ENCODE data around the gene PRSS37.

PRSS37 gene

DNA sequence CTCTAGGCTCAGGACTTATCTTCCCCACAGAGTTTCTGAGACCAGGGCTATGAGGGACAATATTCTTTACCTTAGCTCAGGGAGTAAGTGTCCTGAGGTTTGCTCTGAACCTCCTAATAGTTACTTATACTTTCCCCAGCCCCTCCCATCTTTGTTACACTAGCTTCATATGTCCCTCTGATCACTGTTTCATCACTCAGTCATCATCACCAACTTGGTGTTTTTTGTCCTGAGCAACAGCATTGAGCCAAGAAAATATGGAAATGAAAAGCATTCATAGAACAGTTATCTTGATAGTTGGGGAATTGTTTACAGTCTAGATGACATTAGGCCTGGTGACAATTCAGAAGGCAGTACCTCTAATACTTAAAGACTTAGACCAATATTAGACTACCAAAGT lies at the start of gene PRSS37:
Gene PRSS37 (minus strand): TSS at position 101 of the 400 bp plus-strand sequence. CDS start 436 bp downstream, outside the sequence.
- H3K4me3 Mint-ChIP-seq: no peak within 1 kb of the TSS
- H3K27me3 Mint-ChIP-seq: no peaks in the 10 kb centered on the region
- H3K27ac Mint-ChIP-seq: no peak within 1 kb of the TSS
- H3K4me1 Mint-ChIP-seq (ENCODE audit: low read depth): no peaks in the 10 kb centered on the region
- H3K36me3 Mint-ChIP-seq: peaks cover 1% of the 10 kb centered on the region
- H3K9me3 Mint-ChIP-seq (ENCODE audit: low read depth): no peaks in the 10 kb centered on the region

DNA sequence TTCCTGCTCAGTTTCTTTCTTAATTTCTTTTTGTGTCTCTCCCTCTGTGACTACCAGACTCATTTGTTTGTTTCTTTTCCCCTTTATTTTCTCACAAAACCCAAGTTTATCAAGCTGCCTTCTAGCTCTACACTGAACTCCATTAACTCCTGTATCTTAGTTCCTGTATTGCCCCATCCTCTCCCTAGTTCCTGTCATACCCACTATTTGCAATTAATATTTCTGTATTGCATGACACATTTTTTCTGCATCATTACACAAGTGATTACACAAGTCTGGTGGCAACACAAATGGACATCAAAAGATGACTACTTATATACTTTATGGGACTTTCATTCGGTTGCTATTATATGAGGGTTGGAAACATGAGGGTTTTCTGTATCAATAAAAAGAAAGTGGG lies 48.0 kb upstream of the PRSS37 start:
- H3K4me3 Mint-ChIP-seq: no peak overlapping the region
- no peak overlapping the region for H3K27ac Mint-ChIP-seq
- peaks cover 8% of the 10 kb centered on the region for H3K27me3 Mint-ChIP-seq
- H3K36me3 Mint-ChIP-seq: no peaks in the 10 kb centered on the region
- H3K4me1 Mint-ChIP-seq (ENCODE audit: low read depth): no peaks in the 10 kb centered on the region
- no peaks in the 10 kb centered on the region for H3K9me3 Mint-ChIP-seq (ENCODE audit: low read depth)

DNA sequence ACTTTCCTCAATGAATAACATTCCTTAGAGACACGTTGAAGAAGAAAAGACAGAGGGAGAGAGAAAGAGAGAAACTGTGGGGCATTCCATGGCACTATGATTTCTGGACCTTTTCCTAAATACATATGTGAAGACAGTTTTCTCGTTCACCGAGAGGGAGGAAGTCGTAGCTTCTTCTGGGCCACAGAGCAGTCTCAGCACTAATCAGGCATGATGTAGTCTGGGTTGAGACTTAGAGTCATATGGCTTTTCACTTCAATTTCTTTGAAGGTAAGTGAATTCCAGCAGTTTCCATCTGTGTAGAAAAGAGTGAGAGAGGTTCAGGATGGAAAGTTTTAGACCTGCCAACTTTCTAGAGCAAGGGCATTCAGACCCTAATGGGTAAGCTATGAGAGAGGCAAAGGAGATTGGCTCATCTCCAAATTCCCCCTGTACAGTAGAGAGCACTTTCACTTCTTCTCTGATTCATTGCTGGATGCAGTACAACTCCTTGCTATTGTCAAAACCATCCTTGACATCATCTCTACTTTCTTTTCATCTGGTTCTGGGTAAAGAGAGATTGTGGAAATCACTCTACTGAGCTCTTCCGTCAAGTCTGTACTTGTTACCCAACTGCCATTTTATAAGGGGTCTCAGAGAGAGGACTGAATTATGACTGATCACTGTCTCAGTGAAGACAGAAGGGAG lies 43.4 kb upstream of the PRSS37 start:
- H3K27me3 Mint-ChIP-seq: peaks cover 11% of the 10 kb centered on the region
- no peaks in the 10 kb centered on the region for H3K36me3 Mint-ChIP-seq
- H3K4me3 Mint-ChIP-seq: no peak overlapping the region
- no peaks in the 10 kb centered on the region for H3K9me3 Mint-ChIP-seq (ENCODE audit: low read depth)
- H3K27ac Mint-ChIP-seq: no peak overlapping the region
- H3K4me1 Mint-ChIP-seq (ENCODE audit: low read depth): no peaks in the 10 kb centered on the region

DNA sequence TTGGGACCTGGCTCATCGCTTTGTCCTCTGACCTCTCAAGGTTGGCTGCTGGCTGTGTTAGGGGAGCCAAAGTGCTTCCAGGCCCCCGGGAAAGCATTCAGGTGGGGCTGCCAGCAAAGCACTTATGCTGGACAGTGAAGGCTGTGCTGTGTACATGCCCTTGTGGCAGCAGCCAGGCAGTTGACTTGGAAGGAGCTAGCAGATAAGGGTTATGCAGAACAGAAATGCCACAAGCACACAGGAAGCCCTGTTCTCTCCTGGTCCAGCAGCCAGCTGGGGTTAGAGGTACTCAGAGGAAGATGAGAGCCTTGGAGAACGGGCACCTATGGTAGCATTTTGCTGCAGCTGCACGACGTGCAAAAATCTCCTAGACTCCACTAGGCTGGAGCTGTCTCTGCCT lies 39.7 kb upstream of the PRSS37 start:
- Mint-ChIP-seq H3K27me3 (peaks cover 3% of the 10 kb centered on the region), H3K27ac (no peak overlapping the region), H3K4me3 (no peak overlapping the region), H3K4me1 (ENCODE audit: low read depth) (no peaks in the 10 kb centered on the region), H3K36me3 (no peaks in the 10 kb centered on the region), H3K9me3 (ENCODE audit: low read depth) (no peaks in the 10 kb centered on the region)

- Mint-ChIP-seq H3K4me3 (no peak overlapping the region), H3K9me3 (ENCODE audit: low read depth) (peaks cover 4% of the 10 kb centered on the region), H3K27ac (no peak overlapping the region), H3K27me3 (peaks cover 3% of the 10 kb centered on the region), H3K4me1 (ENCODE audit: low read depth) (no peaks in the 10 kb centered on the region), H3K36me3 (no peaks in the 10 kb centered on the region)
Observed at GRCh38 chr7:141877365-141877764, 36.1 kb upstream of the PRSS37 start.

DNA sequence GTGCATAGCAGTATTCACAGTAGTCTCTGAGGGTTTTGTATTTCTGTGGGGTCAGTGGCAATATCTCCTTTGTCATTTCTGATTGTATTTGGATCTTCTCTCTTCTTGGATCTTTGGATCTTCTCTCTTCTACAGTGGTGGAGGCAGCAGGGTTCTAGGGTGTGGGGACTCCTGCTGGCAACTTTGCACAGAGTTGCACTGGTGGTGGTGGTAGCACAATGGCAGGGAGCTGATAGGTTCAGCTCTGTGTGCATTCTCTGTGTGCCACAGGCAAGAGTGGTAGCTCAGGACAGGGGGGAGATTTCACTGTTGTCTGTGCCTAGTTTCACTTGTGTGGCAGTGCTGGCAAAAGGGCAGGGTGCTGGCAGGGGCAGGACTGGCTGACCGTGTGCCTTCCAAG lies 35.1 kb upstream of the PRSS37 start:
- no peaks in the 10 kb centered on the region for H3K36me3 Mint-ChIP-seq
- no peaks in the 10 kb centered on the region for H3K4me1 Mint-ChIP-seq (ENCODE audit: low read depth)
- no peak overlapping the region for H3K4me3 Mint-ChIP-seq
- peaks cover 4% of the 10 kb centered on the region for H3K9me3 Mint-ChIP-seq (ENCODE audit: low read depth)
- H3K27ac Mint-ChIP-seq: no peak overlapping the region
- H3K27me3 Mint-ChIP-seq: peaks cover 2% of the 10 kb centered on the region

DNA sequence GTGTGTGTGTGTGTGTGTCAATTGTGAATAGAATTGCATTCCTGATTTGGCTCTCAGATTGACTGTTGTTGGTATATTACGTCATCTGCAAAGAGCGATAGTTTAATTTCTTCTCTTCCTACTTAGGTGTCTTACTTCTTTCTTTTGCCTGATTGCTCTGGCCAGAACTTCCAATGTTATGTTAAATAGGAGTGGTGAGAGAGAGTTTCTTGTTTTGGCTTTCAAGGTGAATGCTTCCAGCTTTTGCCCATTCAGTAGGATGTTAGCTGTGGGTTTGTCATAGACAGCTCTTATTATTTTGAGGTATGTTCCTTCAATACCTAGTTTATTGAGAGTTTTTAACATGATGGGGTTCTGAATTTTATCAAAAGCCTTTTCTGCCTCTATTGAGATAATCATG lies 34.2 kb upstream of the PRSS37 start:
- Mint-ChIP-seq H3K4me3 (no peak overlapping the region), H3K27me3 (no peaks in the 10 kb centered on the region), H3K4me1 (ENCODE audit: low read depth) (no peaks in the 10 kb centered on the region), H3K36me3 (no peaks in the 10 kb centered on the region), H3K9me3 (ENCODE audit: low read depth) (peaks cover 4% of the 10 kb centered on the region), H3K27ac (no peak overlapping the region)

- H3K9me3 Mint-ChIP-seq (ENCODE audit: low read depth): peaks cover 4% of the 10 kb centered on the region
- no peak overlapping the region for H3K27ac Mint-ChIP-seq
- no peak overlapping the region for H3K4me3 Mint-ChIP-seq
- no peaks in the 10 kb centered on the region for H3K36me3 Mint-ChIP-seq
- no peaks in the 10 kb centered on the region for H3K27me3 Mint-ChIP-seq
- H3K4me1 Mint-ChIP-seq (ENCODE audit: low read depth): no peaks in the 10 kb centered on the region
Observed at GRCh38 chr7:141874787-141875186, 33.5 kb upstream of the PRSS37 start.

GRCh38 chr7:141872931-141873330 lies 31.6 kb upstream of the PRSS37 start:
- no peaks in the 10 kb centered on the region for H3K27me3 Mint-ChIP-seq

DNA sequence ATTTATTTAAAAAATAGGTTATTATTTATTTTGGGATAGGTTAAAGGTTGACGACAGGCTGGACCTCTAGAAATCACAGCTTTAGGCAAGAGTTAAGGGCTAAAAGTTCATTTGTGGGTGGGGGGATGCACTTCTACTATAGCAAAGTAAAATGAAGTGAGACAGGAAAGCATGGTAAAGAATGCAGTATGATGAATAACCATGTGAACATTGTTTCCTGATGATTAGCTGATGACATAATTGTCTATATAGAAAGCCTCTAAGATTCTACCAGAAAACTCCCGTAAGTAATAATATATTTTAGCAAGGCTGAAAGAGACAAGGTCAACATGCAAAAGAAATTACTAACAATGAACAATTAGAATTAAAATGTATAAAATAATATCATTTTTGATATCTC lies 25.7 kb upstream of the PRSS37 start:
- Mint-ChIP-seq H3K27me3 (peaks cover 2% of the 10 kb centered on the region), H3K36me3 (no peaks in the 10 kb centered on the region), H3K4me3 (no peak overlapping the region), H3K9me3 (ENCODE audit: low read depth) (peaks cover 3% of the 10 kb centered on the region), H3K4me1 (ENCODE audit: low read depth) (no peaks in the 10 kb centered on the region), H3K27ac (no peak overlapping the region)

More at GRCh38 chr7:141872931-141873330, 31.6 kb upstream of the PRSS37 start:
- Mint-ChIP-seq H3K36me3 (no peaks in the 10 kb centered on the region), H3K9me3 (ENCODE audit: low read depth) (peaks cover 4% of the 10 kb centered on the region), H3K4me3 (no peak overlapping the region), H3K4me1 (ENCODE audit: low read depth) (no peaks in the 10 kb centered on the region), H3K27ac (no peak overlapping the region)

DNA sequence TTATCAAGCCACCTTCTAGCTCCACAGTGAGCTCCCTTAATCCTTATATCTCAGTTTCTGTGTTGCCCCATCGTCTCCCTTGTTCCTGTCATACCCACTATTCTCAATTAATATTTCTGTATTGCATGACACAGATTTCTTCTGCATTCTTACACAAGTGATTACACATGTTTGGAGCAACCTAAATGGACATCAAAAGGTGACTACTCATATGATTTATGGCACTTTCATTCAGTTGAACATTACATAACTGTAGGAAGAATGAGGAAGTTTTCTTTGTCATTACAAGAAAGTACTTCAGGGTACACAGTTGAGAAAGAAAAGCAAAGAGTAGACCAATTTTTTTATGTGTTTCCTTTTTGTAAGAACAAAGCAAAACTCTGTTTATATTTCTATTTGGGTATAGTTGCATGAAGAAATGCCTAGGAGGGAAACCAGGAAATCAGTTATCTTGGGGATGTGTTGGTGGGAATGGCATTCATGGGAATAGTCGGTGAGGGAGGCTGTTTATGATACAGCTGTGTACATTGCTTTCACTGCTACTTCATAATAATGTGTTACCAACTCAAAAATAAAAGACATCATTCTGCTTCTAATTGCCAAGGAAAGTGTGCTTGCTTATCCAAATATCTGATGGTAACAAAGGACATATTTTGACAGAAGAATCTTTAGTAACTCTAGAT lies 23.6 kb upstream of the PRSS37 start:
- H3K27ac Mint-ChIP-seq: no peak overlapping the region
- no peak overlapping the region for H3K4me3 Mint-ChIP-seq
- peaks cover 2% of the 10 kb centered on the region for H3K27me3 Mint-ChIP-seq
- no peaks in the 10 kb centered on the region for H3K4me1 Mint-ChIP-seq (ENCODE audit: low read depth)
- H3K9me3 Mint-ChIP-seq (ENCODE audit: low read depth): peaks cover 3% of the 10 kb centered on the region
- no peaks in the 10 kb centered on the region for H3K36me3 Mint-ChIP-seq

DNA sequence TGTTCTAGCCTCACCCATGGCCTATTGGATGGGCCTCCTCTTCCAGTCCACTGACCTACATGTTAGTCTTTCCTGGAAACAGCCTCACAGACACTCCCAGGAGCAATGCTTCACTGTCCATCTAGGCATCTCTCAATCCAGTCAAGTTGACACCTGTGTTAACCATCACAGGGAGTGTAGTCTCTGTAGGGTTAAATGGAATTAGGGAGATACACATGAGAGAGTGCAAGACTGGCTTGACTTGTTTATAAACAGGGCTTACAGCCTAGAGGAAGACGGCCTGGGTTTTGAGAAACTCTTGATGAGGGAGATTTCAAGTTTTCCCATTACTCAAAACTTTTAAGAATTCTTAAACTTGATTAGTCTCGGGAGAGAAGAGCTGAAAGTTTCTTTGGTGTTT lies 18.9 kb upstream of the PRSS37 start:
- Mint-ChIP-seq H3K4me3 (no peak overlapping the region), H3K27ac (no peak overlapping the region), H3K4me1 (ENCODE audit: low read depth) (no peaks in the 10 kb centered on the region), H3K27me3 (peaks cover 2% of the 10 kb centered on the region), H3K36me3 (no peaks in the 10 kb centered on the region), H3K9me3 (ENCODE audit: low read depth) (peaks cover 16% of the 10 kb centered on the region)

DNA sequence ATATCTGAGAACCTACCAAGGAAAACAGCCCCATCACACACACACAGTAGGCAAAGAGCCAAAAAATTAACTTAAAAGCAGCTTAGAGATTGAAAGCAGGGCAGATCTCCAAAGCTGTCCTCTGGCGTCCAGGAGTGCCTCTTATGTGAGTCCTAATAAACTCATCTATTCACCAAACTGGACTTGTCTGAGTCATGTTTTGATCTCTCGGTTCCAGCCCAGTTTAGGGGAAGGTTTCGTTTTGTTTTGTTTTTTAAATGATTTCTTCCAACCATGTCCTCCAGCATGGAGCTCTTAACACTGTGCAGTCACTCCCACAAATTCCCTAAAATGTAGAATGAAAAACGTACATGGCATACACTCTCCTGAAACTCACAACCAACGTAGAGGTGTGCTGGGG lies 6.7 kb upstream of the PRSS37 start:
- H3K9me3 Mint-ChIP-seq (ENCODE audit: low read depth): peaks cover 12% of the 10 kb centered on the region
- peaks cover 15% of the 10 kb centered on the region for H3K36me3 Mint-ChIP-seq
- H3K4me3 Mint-ChIP-seq: no peak overlapping the region

DNA sequence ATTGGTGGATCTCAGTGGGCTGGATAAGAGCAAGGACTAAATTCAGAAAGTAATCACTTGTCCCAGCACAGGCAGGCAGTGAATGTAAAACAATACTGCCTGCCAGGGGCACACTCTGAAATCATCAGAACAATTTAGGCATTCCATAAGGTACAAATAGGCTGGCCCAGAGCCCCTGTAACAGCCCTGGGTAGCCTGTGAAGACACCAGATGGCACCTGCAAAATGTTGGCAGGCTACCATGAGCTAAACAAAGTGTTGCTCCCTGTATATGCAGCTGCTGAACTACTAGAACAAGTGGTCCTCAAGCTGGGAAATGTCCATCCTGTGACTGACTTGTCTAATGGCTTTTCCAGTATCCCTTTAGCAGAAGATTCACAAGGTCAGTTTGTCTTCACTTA lies 3.0 kb upstream of the PRSS37 start:
- Mint-ChIP-seq H3K27me3 (no peaks in the 10 kb centered on the region), H3K9me3 (ENCODE audit: low read depth) (no peaks in the 10 kb centered on the region), H3K4me1 (ENCODE audit: low read depth) (no peaks in the 10 kb centered on the region), H3K4me3 (no peak overlapping the region), H3K27ac (no peak overlapping the region), H3K36me3 (peaks cover 5% of the 10 kb centered on the region)

More for the DNA sequence above, 6.7 kb upstream of the PRSS37 start:
- Mint-ChIP-seq H3K27ac (no peak overlapping the region), H3K4me1 (ENCODE audit: low read depth) (no peaks in the 10 kb centered on the region), H3K27me3 (no peaks in the 10 kb centered on the region)

DNA sequence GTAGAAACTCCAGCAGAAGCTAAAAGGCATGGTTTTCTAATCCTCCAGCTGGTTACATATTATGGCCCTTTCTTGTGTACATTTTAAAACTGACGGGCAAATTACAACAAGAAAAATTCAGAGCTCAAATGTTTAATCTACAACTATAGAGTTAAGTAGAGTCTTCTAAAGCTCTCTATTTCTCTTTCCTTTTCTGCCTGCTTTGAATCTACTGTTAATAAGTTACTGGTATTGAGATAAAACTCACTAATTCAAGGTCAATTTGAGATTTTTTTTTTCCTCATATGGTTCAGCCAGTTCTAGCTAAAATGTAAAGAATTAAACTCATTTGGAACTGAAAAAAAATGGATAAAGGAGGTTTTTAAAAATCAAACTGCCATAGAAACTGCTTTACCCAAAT lies 1.6 kb upstream of the PRSS37 start:
- no peak overlapping the region for H3K27ac Mint-ChIP-seq
- no peak overlapping the region for H3K4me3 Mint-ChIP-seq
- no peaks in the 10 kb centered on the region for H3K9me3 Mint-ChIP-seq (ENCODE audit: low read depth)
- no peaks in the 10 kb centered on the region for H3K4me1 Mint-ChIP-seq (ENCODE audit: low read depth)
- no peaks in the 10 kb centered on the region for H3K27me3 Mint-ChIP-seq
- peaks cover 3% of the 10 kb centered on the region for H3K36me3 Mint-ChIP-seq

DNA sequence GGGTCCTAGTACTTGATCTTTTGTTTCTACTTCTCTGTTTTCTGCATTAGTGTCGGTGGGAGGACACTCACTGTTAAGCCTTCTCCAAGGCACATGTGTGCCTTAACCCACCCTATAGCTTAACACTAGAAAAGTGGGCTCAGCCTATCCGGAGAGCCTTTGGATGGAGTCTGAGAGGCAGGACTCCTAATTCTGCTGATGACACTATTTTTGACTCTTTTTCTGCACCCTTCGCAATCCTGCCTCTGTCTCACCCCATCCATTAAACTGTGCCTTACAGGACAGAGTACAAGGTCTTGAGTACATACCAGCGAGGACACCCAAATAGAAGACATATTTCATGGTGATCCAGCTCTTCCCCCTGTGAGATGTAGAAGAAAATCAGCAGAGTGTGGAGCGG lies 577 bp downstream of the PRSS37 start:
- H3K4me3 Mint-ChIP-seq: no peak overlapping the region
- H3K27me3 Mint-ChIP-seq: no peaks in the 10 kb centered on the region
- H3K27ac Mint-ChIP-seq: no peak overlapping the region
- H3K4me1 Mint-ChIP-seq (ENCODE audit: low read depth): no peaks in the 10 kb centered on the region
- H3K9me3 Mint-ChIP-seq (ENCODE audit: low read depth): no peaks in the 10 kb centered on the region
- H3K36me3 Mint-ChIP-seq: peaks cover 3% of the 10 kb centered on the region
